Left kidney (tissue), 2 donors: Measurements from ENCODE around the gene SSBP2. TPM values are rescaled to one million over a fixed set of nuclear protein-coding genes. Genes with fewer than 3 reads are reported as not detected.
"Not testable (repeated sequence)": the region's sequence is repeated elsewhere in the genome, so short reads cannot be mapped to it uniquely, and the experiment has no call there.

Source experiments
- DNase-seq: peaks from one replicate; pipeline ENCODE4 v3.0.0-alpha.2; 2013
- polyA plus RNA-seq: library from polyadenylated mRNA; unstranded; fragments of 120-200 nt; gene quantifications from one replicate; pipeline ENCODE4 v1.2.1, GENCODE V29; 2013; ENCODE audit not compliant: insufficient read length

Gene SSBP2
- polyA plus RNA-seq, 1 donor, result 98.5 TPM

- not testable (repeated sequence) for DNase-seq
Measured at GRCh38 chr5:81592085-81592484, 158.8 kb downstream of the SSBP2 start.

DNA sequence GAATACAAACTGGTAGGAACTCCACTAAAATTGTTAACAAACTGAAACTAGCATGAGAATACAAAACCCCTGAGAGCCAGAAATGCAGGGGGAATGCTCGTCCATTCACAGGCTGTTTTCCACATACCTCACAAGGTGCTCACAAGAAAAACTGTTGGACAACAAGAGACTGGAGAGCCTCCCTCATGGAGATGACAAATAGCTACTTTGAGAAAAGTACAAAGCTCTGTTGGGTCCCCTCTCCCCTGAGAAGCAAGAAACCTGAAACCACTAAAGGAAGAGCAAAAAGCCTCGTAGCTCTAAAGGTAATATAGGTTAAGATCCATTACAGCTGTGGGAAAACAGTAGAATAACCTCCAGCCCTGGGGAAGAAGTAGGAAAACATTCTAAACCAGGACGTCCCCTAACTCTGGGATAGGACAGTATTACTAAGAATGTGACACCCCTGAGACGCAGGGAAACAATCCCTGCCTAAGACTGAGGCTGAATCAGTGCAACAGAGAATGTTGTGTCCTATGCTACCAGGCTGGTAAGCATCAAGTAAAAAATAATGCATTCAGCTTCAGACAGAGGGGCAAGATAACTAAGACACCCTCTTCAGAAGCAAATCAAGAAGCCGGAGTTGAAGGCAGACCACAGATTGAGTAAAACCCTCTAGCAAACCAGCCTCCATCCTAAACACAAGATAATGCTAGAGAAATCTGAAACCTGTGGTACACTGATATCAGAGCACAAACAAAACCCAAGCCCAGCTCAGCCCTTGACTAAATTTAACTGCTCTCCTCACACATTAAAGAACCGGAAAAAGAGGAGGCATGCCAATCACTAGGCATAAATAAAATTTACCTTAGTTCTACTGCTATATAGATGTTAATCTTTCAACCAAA, 160.2 kb downstream of the SSBP2 start:
- DNase-seq, result no peak

DNA sequence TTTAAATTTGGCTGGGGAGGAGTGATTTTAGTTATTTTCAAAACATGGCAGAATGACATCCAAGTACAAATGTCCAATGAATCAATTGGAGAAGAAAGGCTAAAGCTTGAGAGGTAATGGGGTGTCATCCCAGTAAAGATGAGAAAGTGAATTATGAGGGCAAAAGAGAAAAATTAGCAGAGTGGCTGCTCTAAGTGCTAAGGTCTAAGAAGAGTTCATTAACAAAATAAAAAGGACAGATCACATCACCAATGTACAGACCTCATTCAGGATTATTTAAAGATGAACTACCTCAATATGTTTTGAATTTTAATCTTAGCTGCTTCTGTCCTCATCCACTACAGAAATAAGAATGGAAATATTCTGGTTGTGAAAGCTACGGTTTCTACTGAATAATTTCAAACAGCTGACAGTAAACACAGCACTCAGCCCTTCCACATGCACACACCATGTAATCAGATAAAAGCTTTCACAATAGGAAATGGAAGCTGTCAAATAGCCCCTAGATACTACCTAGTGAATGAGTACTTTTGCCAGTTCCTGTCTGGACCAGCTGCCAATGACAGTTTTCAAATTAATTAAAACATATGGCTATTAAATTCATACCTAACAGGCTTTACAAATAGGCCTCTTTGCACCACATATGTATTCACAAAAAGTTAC, 171.5 kb downstream of the SSBP2 start:
- no peak for DNase-seq

GRCh38 chr5:81577091-81577490, 173.8 kb downstream of the SSBP2 start:
- no peak for DNase-seq

- no peak for DNase-seq
Measured at GRCh38 chr5:81575924-81576323, 175.0 kb downstream of the SSBP2 start.

- DNase-seq, result no peak
Measured at GRCh38 chr5:81572201-81572600, 178.7 kb downstream of the SSBP2 start.

DNA sequence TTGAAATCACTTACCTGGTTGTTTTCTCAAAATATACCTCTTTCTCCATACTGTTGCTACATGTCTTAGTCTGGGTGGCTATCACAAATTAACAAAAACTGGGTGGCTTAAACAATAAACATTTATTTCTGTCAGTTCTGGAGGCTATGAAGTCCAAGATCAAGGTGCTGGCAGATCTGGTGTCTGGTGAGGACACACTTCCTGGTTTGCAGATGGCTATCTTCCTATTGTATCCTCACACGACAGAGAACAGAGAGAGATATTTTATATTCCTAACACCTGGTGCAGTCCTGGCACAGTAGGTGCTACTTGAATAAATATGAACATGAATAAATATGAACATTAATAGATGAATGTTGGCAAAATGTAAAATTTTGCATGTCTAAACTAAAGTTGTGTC, 192.7 kb downstream of the SSBP2 start:
- no peak for DNase-seq

DNA sequence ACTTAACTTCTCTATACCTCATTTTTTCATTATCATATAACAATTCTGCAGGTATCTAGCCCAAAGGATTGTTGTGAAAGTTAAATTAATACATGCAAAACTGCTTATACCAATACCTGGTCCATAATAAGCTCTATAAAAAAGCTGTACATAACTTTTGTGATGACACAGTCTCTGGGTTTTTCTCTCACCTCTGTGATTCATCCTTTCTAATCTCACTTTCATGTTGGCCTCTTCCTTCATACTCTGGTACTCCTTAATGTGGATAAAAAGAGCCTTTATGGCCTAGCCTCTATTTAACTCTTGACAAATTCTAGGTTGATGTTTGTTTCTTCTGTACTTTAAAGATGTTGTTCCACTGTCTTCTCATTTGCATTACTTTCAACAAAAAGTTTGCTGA, 194.1 kb downstream of the SSBP2 start:
- no peak for DNase-seq

DNA sequence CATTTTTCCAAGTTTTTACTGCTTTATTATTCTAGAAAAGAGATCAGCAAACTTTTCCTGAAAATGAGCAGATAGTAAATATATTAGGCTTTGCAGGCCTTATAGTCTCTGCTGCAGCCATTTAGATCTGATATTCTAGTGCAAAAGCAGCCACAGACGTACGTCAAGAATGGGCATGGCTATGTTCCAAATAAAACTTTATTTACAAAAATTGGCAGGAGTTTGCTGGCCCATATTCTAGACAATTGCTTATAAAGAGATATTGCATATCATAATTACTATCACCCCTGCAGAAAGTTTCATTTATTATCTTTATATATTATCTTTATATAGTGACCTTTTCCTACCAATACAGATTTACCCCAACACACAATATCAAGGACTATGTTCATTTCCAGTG, 195.0 kb downstream of the SSBP2 start:
- DNase-seq, result no peak

GRCh38 chr5:81554647-81555046, 196.2 kb downstream of the SSBP2 start:
- no peak for DNase-seq

DNA sequence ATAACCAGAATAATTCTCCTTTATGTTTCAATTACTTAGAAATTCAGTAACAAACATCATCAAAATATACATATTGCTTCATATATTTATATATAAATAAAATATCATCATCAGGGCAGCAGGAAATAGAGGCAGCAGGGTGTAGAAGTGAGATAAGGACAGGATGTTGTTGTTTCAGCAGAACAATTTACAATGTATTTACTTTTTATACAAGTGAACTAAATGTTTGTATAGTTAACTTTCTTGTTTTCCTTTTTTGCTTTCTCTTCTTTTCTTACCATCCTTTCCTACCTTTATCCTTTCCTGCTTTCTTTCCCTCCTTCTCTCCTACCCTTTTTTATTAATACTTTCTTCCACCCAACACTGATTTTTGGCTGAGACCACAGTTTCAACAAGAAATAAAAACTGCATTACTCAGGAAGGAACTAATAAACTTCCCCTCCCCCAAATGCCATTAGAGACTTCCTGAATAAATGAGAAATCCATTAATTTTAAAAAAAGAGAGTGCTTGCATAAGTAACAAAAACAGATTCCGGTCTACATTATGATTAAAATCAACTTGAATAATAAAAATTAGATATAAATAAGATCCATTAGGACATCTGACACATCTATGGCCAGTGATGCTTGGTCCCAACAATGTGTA, 197.2 kb downstream of the SSBP2 start:
- DNase-seq, result peak; percentile 25

DNA sequence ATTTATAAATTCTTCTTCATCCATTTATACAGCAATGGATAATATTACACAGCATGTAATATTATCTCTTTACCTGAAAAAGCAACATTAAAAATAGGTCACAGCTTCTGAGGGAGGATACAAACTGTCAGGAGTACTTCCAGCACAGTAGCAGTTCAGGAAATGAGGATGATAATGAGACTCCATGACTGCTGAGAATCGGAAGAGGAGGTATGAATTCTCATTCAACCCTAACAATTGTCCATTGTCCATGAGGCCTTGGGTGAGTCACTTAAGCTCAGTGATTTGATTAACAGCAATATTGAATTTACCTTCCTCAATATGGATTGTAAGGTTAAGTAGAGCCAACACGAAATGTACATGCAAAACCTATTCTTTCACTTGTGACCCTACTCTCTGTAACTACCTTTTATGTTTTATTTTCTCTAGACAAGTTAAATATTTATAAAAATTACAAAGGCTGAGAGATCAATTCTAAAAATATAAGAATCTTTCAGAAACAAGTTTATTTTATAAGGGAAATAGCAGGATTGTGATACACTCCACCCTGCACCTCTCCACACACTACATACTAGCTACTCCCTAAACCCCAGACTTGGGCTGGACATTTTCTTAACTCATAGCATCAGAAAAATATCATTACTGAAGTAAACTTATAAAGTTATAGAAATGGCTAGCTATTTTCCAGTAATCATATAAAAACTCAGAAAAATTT, 197.9 kb downstream of the SSBP2 start:
- no peak for DNase-seq

DNA sequence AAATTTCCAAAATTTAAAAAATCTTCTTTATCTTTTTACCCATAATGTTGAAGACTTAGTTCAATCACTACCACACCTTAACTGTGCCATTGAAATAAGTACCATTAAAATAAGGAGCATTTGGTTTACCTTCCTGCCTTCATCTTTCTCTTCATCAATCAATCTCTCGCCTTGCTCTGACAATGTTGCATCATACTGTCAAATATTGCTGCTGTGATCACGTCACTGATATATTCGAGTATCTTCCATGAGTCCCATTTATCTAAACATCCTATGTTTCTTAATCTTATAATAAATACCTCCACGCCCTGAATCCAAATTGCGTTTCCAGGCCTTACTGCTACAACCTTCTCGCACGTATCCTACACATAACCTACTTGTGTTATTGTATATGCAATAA, 201.8 kb downstream of the SSBP2 start:
- no peak for DNase-seq

GRCh38 chr5:81547001-81547400, 203.9 kb downstream of the SSBP2 start:
- no peak for DNase-seq

GRCh38 chr5:81545911-81546310, 205.0 kb downstream of the SSBP2 start:
- no peak for DNase-seq

DNA sequence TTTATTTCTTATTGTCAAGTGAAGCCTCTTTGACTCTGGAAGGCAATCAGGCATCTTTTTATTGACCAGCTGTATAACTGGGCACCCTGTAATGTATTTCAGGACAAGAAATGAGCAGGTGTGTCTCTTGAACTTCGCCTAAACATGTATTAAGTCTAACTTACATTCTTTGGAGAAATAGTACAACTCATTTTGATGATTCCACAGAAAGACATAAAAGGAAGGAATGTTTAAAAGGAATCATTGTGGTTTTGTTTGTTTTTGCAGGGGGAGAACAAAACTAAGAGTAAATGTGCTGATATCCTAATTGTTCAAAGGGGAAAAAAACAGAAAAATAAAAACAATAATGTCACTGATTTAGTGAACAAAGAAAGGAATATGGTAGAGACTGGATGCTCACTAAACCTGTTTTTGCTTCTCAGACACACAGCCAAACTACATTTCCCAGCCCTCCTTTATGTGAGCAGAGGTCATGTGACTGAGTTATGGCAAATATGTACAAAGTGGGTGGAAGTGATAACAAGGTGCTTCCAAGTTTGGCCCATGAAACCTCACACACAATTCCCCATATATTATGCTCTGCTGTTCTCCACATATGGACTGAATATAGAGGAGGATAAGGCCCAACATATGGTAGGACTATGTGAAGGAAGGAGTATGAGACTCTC, 206.4 kb downstream of the SSBP2 start:
- no peak for DNase-seq

DNA sequence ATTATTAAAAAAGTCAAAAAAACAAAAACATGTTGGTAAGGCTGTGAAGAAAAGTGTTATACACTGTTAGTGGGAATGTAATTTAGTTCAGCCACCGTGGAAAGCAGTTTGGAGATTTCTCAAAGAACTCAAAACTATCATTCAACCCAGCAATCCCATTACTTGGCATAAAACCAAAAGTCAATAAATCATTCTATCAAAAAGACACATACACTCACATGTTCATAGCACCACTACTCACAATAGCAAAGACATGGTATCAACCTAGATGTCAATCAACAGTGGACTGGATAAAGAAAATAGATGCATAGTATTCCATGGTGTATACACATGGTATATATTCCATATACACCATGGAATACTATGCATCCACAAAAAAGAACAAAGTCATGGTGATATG, 208.7 kb downstream of the SSBP2 start:
- no peak for DNase-seq

GRCh38 chr5:81537905-81538547, 212.9 kb downstream of the SSBP2 start:
- no peak for DNase-seq

GRCh38 chr5:81534441-81534840, 216.5 kb downstream of the SSBP2 start:
- no peak for DNase-seq

GRCh38 chr5:81533629-81534405, 217.1 kb downstream of the SSBP2 start:
- no peak for DNase-seq

DNA sequence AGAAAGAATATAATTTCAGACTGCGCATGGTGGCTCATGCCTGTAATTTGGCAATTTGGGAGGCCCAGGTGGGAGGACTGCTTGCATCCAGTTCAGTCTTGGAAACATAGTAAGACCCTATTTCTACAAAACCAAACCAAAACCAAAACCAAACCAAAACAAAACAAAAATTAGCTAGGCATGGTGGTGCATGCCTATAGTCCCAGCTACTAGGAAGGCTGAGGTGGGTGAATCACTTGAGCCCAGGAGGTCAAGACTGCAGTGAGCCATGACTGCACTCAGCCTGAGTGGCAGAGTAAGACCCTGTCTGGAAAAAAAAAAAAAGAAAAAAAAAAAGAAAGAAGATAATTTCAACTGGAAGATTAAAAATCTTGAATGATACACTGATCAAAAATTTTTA, 220.0 kb downstream of the SSBP2 start:
- DNase-seq, result no peak
